Measurements from ENCODE around the gene OR52A5. TPM values are rescaled to one million over a fixed set of nuclear protein-coding genes. Genes with fewer than 3 reads are reported as not detected.

The OR52A5 gene
- total RNA-seq, 2 donors from 2014 or later = not detected

GRCh38 chr11:5124891-5125620, 13.1 kb downstream of the OR52A5 start:
- ATAC-seq = no peak

GRCh38 chr11:5123802-5124521, 14.2 kb downstream of the OR52A5 start:
- DNase-seq (ENCODE audit: low spot score in 2 of 2) = peak in 1 of 2 donors; percentile 53
- H3K36me3 Mint-ChIP-seq = no peaks in the 10 kb centered on the region
- peak; percentile 57 to 71 for ATAC-seq

More at GRCh38 chr11:5124891-5125620, 13.1 kb downstream of the OR52A5 start:
- no peak for DNase-seq (ENCODE audit: low spot score in 2 of 2)
- no peaks in the 10 kb centered on the region for H3K9me3 Mint-ChIP-seq
- no peak overlapping the region for H3K27ac Mint-ChIP-seq
- H3K36me3 Mint-ChIP-seq = no peaks in the 10 kb centered on the region

GRCh38 chr11:5118893-5119292, 19.3 kb downstream of the OR52A5 start:
- Mint-ChIP-seq H3K36me3 (no peaks in the 10 kb centered on the region), H3K27ac (no peak overlapping the region), H3K9me3 (peaks cover 0 to 4% of the 10 kb centered on the region in 2 donors)
- no peak for DNase-seq (ENCODE audit: low spot score in 2 of 2)
- no peak for ATAC-seq

More at GRCh38 chr11:5123802-5124521, 14.2 kb downstream of the OR52A5 start:
- Mint-ChIP-seq H3K9me3 (no peaks in the 10 kb centered on the region), H3K27ac (no peak overlapping the region)

GRCh38 chr11:5117588-5117987, 20.6 kb downstream of the OR52A5 start:
- no peaks in the 10 kb centered on the region for H3K36me3 Mint-ChIP-seq
- no peak for DNase-seq (ENCODE audit: low spot score in 2 of 2)
- peaks cover 0 to 4% of the 10 kb centered on the region in 2 donors for H3K9me3 Mint-ChIP-seq
- H3K27ac Mint-ChIP-seq = no peak overlapping the region
- no peak for ATAC-seq

- no peaks in the 10 kb centered on the region for H3K36me3 Mint-ChIP-seq
- DNase-seq (ENCODE audit: low spot score in 2 of 2) (no peak), ATAC-seq (no peak)
- H3K27ac Mint-ChIP-seq = no peak overlapping the region
- peaks cover 0 to 4% of the 10 kb centered on the region in 2 donors for H3K9me3 Mint-ChIP-seq
Measured at GRCh38 chr11:5115339-5115738, 22.8 kb downstream of the OR52A5 start.

DNA sequence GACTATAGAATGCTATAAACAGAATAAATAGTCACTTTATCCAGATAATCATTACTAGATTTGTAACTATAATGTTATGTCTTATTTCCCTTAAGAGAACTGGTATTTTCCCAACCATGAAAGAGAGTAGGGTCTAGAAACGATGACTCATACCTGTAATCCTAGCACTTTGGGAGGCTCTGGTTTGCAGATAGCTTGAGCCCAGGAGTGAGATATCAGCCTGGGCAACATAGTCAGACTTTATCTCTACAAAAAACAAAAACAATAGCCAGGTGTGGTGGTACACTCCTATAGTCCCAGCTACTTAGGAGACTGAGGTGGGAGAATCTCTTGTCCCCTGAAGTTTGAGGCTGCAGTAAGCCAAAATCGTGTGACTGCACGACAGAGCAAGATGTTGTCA, 30.9 kb downstream of the OR52A5 start:
- Mint-ChIP-seq H3K36me3 (no peaks in the 10 kb centered on the region), H3K9me3 (no peaks in the 10 kb centered on the region), H3K27ac (no peak overlapping the region)
- DNase-seq (ENCODE audit: low spot score in 2 of 2) (no peak), ATAC-seq (no peak)

DNA sequence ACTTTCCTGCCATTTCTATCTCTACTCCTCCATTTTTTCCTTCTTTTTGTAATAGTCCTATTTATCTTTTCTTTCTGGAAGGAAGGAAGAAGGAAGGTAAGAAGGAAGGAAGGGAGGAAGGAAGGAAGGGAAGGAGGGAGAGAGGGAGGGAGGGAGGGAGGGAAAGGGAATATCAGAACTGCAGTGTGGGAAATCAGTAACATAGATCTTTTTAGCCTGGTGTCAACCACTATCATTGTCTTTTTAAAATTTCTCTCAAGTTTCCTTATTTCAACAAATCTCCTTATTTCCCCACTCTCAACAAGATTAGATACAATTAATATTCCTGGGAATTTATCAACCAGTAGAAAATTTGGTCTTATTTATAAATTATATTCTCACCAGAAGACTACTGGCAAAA, 35.1 kb downstream of the OR52A5 start:
- ATAC-seq (no peak), DNase-seq (ENCODE audit: low spot score in 2 of 2) (no peak)
- H3K27ac Mint-ChIP-seq = no peak overlapping the region
- no peaks in the 10 kb centered on the region for H3K9me3 Mint-ChIP-seq
- no peaks in the 10 kb centered on the region for H3K36me3 Mint-ChIP-seq

DNA sequence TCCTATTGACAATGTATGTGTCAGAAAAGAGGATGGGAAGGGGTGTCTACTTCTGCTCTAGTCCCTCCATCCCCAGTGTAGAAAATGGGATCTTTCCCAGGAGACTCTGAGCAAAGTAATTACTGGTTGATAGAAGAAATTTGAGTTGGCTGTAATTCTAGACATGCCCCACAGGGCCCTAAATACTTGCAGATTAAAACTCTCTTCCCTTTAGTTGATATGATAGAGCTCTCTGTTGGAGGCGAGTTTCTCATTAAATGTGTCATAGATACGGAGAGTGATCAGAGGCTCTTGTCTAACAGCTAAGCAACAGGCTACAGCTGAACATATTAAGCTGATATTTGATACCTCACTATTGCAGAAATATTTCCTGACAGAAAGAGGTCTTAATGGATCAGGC, 35.9 kb downstream of the OR52A5 start:
- ATAC-seq = no peak
- DNase-seq (ENCODE audit: low spot score in 2 of 2) = no peak
- Mint-ChIP-seq H3K27ac (no peak overlapping the region), H3K36me3 (no peaks in the 10 kb centered on the region), H3K9me3 (no peaks in the 10 kb centered on the region)

DNA sequence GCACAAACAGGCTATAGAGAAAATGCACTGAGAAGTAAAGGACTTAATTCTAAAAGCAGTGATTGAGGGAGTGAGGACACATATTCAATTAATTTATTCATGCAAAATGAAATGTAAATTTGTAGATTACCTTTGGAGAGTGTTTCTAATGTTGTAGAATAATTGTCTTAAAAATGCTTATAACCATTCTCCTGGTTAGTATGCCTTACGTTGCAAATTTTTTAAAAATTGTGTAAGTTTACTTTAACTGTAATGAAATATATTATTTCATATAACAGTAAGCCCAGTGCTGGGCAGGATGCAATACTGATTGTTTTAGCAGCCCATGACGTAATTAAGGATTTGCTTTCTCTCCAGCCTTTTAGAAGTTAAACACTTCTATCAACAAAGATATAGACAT, 42.1 kb downstream of the OR52A5 start:
- ATAC-seq (no peak), DNase-seq (ENCODE audit: low spot score in 2 of 2) (no peak)
- no peak overlapping the region for H3K27ac Mint-ChIP-seq
- no peaks in the 10 kb centered on the region for H3K36me3 Mint-ChIP-seq
- no peaks in the 10 kb centered on the region for H3K9me3 Mint-ChIP-seq

- no peak for DNase-seq (ENCODE audit: low spot score in 2 of 2)
- H3K36me3 Mint-ChIP-seq = no peaks in the 10 kb centered on the region
- H3K27ac Mint-ChIP-seq = no peak overlapping the region
- no peaks in the 10 kb centered on the region for H3K9me3 Mint-ChIP-seq
- ATAC-seq = no peak
Measured at GRCh38 chr11:5092821-5093585, 45.2 kb downstream of the OR52A5 start.

GRCh38 chr11:5090668-5091067, 47.5 kb downstream of the OR52A5 start:
- no peak for DNase-seq (ENCODE audit: low spot score in 2 of 2)
- no peak for ATAC-seq
- no peaks in the 10 kb centered on the region for H3K36me3 Mint-ChIP-seq
- H3K27ac Mint-ChIP-seq = no peak overlapping the region
- H3K9me3 Mint-ChIP-seq = no peaks in the 10 kb centered on the region

DNA sequence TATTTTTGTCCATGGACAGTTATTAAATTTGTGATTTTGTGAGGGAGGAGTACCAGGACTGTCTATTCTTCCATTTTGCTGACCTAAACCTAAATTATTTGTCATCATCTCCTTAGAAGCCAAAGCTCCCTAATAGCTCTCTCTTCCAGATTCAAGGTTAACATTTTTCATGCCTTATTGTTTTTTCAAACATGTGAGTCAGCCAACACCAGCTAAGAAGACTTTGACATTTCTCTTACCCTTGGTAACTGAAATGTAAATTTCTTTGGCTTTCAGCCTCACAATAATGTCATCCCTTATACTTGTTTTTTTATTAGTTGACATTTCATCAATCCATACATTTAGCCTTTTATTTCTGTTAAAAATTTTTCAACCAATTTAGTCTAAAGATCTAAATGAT, 49.6 kb downstream of the OR52A5 start:
- DNase-seq (ENCODE audit: low spot score in 2 of 2) (no peak), ATAC-seq (no peak)
- Mint-ChIP-seq H3K27ac (no peak overlapping the region), H3K9me3 (no peaks in the 10 kb centered on the region), H3K36me3 (no peaks in the 10 kb centered on the region)

DNA sequence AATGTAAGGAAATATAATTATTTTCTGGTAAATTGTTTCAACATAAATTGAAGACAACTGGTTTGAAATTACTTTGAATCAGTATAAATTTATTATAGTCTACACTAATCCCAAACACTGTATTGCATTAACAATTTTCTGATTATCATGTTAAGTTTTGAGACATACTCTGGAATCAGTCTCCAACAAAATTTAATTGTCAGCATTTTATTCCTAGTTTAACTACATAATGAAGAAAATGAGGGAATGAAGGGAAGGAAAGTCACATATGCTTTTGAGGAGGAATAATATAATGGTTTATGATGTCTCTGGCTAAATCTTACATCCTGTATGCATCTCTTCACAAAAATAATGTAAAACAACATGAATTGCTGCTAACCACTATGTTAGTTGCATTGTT, 54.6 kb downstream of the OR52A5 start:
- Mint-ChIP-seq H3K27ac (no peak overlapping the region), H3K36me3 (no peaks in the 10 kb centered on the region), H3K9me3 (no peaks in the 10 kb centered on the region)
- ATAC-seq (no peak), DNase-seq (ENCODE audit: low spot score in 2 of 2) (no peak)

- ATAC-seq (no peak), DNase-seq (ENCODE audit: low spot score in 2 of 2) (no peak)
- Mint-ChIP-seq H3K9me3 (no peaks in the 10 kb centered on the region), H3K27ac (no peak overlapping the region), H3K36me3 (no peaks in the 10 kb centered on the region)
Measured at GRCh38 chr11:5081405-5081804, 56.8 kb downstream of the OR52A5 start.

All from activated naive CD4-positive, alpha-beta T cell treated with anti-CD3 and anti-CD28 coated beads, Interleukin-2, amount 50 U/mL, for 72 hours (primary cell).